Mammary epithelial cell (primary cell): ENCODE measurements around the gene FHIT.

Experiments used
- CTCF ChIP-seq, 2 donors: IDR thresholded peaks in 1 of 2; conservative IDR thresholded peaks in 1 of 2; 2 replicates each; pipeline ENCODE4 v1.5.1; 2011 to 2012; ENCODE audit warnings: inconsistent platforms in 2 of 2, low read length in 2 of 2, mild to moderate bottlenecking in 2 of 2, control low read depth in 1 of 2, low read depth in 1 of 2; ENCODE audit not compliant: insufficient read depth in 1 of 2; ENCODE audit errors: extremely low read depth in 1 of 2
- EZH2 ChIP-seq: IDR thresholded peaks from 2 replicates; pipeline ENCODE4 v1.6.1; 2012; ENCODE audit warnings: low read length, inconsistent platforms, borderline replicate concordance

- TF ChIP-seq CTCF (conservative IDR thresholded peaks at IDR 0.05 in 1 of 2, IDR thresholded peaks at IDR 0.05 in 1 of 2; ENCODE audit: extremely low read depth in 1 of 2, insufficient read depth in 1 of 2, low read depth in 1 of 2, low read length in 2 of 2) (no peak), EZH2 (no peak)
Observed at GRCh38 chr3:60009931-60010478, 1241.2 kb downstream of the FHIT start.
